Kidney (tissue), 14 donors: ENCODE measurements around the gene ICOS. TPM values are rescaled to one million over a fixed set of nuclear protein-coding genes. Genes with fewer than 3 reads are reported as not detected.

Experiments used
- DNase-seq, 5 donors: peaks; one replicate each; pipeline ENCODE4 v3.0.0-alpha.2; 2013 to 2020
- FAIRE-seq: peaks from 2 replicates; lab custom pipeline; 2012; peaks lifted over from hg19 to GRCh38; lab: Jason Lieb, UNC
- H3K27ac ChIP-seq, 2 donors: one replicate each; pipeline ENCODE4 v1.7.0; 2013; ENCODE audit warnings: low read depth in 2 of 2, low read length in 2 of 2, inconsistent platforms in 1 of 2
- H3K27me3 ChIP-seq: one replicate; pipeline ENCODE4 v1.7.1; 2013; ENCODE audit warnings: low read length, inconsistent platforms; ENCODE audit not compliant: control insufficient read depth, insufficient read depth
- H3K36me3 ChIP-seq, 3 donors: one replicate each; pipeline versions ENCODE4 v1.7.0 to v1.7.1; 2013; ENCODE audit warnings: low read length in 3 of 3, control low read depth in 1 of 3, inconsistent platforms in 1 of 3; ENCODE audit not compliant: insufficient read depth in 3 of 3, control insufficient read depth in 2 of 3
- H3K4me1 ChIP-seq, 3 donors: one replicate each; pipeline versions ENCODE4 v1.7.0 to v1.7.1; 2013; ENCODE audit warnings: low read length in 3 of 3, inconsistent platforms in 1 of 3, low read depth in 1 of 3; ENCODE audit not compliant: control insufficient read depth in 2 of 3, insufficient read depth in 2 of 3
- H3K4me3 ChIP-seq, 3 donors: one replicate each; pipeline versions ENCODE4 v1.7.0 to v1.8.1; 2013; ENCODE audit warnings: low read length in 3 of 3, control low read depth in 1 of 3, inconsistent platforms in 1 of 3
- H3K9ac ChIP-seq, 3 donors: one replicate each; pipeline versions ENCODE4 v1.7.0 to v1.7.1; 2013; ENCODE audit warnings: low read length in 3 of 3, control low read depth in 1 of 3, inconsistent platforms in 1 of 3
- H3K9me3 ChIP-seq, 3 donors: one replicate each; pipeline versions ENCODE4 v1.7.0 to v1.7.1; 2013; ENCODE audit warnings: low read length in 3 of 3, control low read depth in 1 of 3, inconsistent platforms in 1 of 3; ENCODE audit not compliant: control insufficient read depth in 2 of 3, insufficient read depth in 1 of 3
- CTCF ChIP-seq: IDR thresholded peaks from 3 replicates; pipeline ENCODE4 v1.5.1; 2012; ENCODE audit warnings: mild to moderate bottlenecking, moderate library complexity, borderline replicate concordance; ENCODE audit not compliant: insufficient read depth; ENCODE audit errors: extremely low read depth
- intact Hi-C: fragments of 100-400 bp; cut with DNase I; formaldehyde crosslinking; loops from one replicate; pipeline ENCODE4 v1.11.1; 2022
- polyA plus RNA-seq: library from polyadenylated mRNA; stranded (reverse); fragments of 350-450 nt; fragmentation: Illumina TruSeq; extraction: RNeasy Lipid Tissue Mini Kit (QIAGEN cat#74804); gene quantifications from one replicate; pipeline ENCODE4 v1.2.3, GENCODE V29; 2014; ENCODE audit warnings: low read depth, low replicate concordance; ENCODE audit not compliant: insufficient read depth
- total RNA-seq: library from RNA; stranded (reverse); fragmentation: NEBNext Ultra II Directional; extraction: Animal tissue kit (Norgen Biotek cat#: 25700); gene quantifications from one replicate; pipeline ENCODE4 v1.2.1, GENCODE V29; 2021
- donor health status: control.
- donor health status: control.
- donor health status: control.
- donor health status: control.
- donor health status: control.
- donor health status: DM: yes; HTN: yes; CAD: no.
- donor health status: Normal renal cell carcinoma (clear cell type).

Gene ICOS
- total and polyA plus RNA-seq, 2 donors from 2014 or later, result 0.85 TPM; not detected in 1

DNA sequence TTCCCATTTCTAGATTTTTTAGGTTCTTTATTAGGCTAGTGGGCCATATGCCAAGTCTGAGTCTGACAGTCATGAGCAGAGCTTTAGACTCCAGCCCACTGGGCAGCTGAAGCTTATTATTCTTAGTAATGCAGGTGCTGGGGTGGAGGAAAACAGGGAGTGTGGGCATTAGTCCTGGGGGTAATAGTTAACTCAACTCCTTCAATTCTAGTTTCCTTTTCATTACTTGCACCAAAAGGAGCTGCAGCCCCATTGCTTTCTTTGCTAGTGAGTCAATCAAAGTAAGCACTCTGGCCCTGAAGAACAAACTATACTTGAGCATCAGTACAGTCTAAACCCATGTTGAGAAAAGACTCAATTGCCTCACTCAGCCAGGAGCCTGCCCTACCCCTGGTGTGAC, 35.5 kb downstream of the ICOS start:
- Histone ChIP-seq H3K27ac (no peak overlapping the region), H3K4me1 (no peaks in the 10 kb centered on the region), H3K4me3 (no peak overlapping the region), H3K9me3 (no peaks in the 10 kb centered on the region), H3K36me3 (no peaks in the 10 kb centered on the region), H3K27me3 (no peaks in the 10 kb centered on the region), H3K9ac (no peak overlapping the region)
- intact Hi-C loops, result no loop called here
- peak in 2 of 5 donors; percentile 1 to 4 for DNase-seq
- TF ChIP-seq CTCF, result no peak
- no peak for FAIRE-seq

DNA sequence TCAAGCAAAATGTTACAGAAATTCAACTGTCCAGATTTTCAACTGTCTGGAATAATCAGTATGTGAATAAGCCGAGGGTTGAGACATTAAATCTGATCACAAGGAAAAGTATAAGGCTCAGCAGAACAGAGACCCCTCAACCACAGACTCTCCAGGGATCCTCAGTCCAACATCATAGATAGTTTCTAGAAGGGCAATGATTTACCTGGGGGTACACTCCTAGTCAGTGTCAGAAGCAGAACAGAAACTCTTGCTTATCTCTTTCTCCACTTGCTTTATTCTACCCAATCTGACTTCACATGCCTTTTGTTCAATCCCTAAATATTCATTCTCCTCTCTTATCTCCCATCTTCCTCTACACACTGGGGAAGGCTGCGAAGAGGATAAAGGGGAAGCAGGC, 36.4 kb downstream of the ICOS start:
- H3K36me3 ChIP-seq, result no peaks in the 10 kb centered on the region
- intact Hi-C loops, result no loop called here
- H3K27me3 ChIP-seq, result no peaks in the 10 kb centered on the region
- FAIRE-seq (no peak), DNase-seq (no peak)
- TF ChIP-seq CTCF, result no peak
- H3K9ac ChIP-seq, result no peak overlapping the region
- no peaks in the 10 kb centered on the region for H3K9me3 ChIP-seq
- H3K4me3 ChIP-seq, result no peak overlapping the region
- no peaks in the 10 kb centered on the region for H3K4me1 ChIP-seq
- H3K27ac ChIP-seq, result no peak overlapping the region

- Histone ChIP-seq H3K4me3 (no peak overlapping the region), H3K27ac (no peak overlapping the region), H3K4me1 (no peaks in the 10 kb centered on the region), H3K9ac (no peak overlapping the region), H3K9me3 (no peaks in the 10 kb centered on the region), H3K27me3 (no peaks in the 10 kb centered on the region), H3K36me3 (no peaks in the 10 kb centered on the region)
- TF ChIP-seq CTCF, result no peak
- DNase-seq, result no peak
- intact Hi-C loops, result no loop called here
- no peak for FAIRE-seq
These were observed 37.1 kb downstream of the ICOS start for GRCh38 chr2:203973676-203974075.

GRCh38 chr2:203975912-203976311, 39.3 kb downstream of the ICOS start:
- intact Hi-C loops, result no loop called here

More at GRCh38 chr2:203975912-203976311, 39.3 kb downstream of the ICOS start:
- Histone ChIP-seq H3K4me3 (no peak overlapping the region), H3K27ac (no peak overlapping the region), H3K9me3 (no peaks in the 10 kb centered on the region), H3K9ac (no peak overlapping the region), H3K4me1 (no peaks in the 10 kb centered on the region), H3K36me3 (no peaks in the 10 kb centered on the region), H3K27me3 (no peaks in the 10 kb centered on the region)
- no peak for TF ChIP-seq CTCF
- FAIRE-seq, result no peak
- no peak for DNase-seq
